ENCODE measurements around the gene SKA2. TPM values are rescaled to one million over a fixed set of nuclear protein-coding genes. Genes with fewer than 3 reads are reported as not detected.

SKA2 gene
- total and polyA plus RNA-seq, 2 of the 8 experiments (the other 6 are each of a cell fraction or from before 2014, with no cell fraction given), result 15.6 to 95.8 TPM

DNA sequence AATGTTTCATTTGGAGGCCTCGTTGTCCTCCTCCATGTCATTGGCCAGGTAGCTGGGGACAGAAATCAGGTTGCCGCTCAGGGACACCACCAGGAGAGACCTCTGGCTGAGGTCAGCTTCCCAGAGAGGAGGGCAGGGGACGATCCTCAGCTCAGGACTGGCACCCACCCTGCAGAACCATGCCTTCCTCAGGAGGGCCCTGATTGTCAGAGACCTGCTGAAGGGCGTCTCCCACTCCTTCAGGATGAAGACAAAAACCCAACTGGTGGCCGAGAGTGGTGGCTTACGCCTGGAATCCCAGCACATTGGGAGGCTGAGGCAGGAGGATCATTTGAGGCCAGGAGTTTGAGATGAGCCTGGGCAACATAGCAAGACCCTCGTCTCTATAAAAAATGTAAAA lies 20.1 kb upstream of the SKA2 start:
- no peak overlapping the region for H2BK12ac ChIP-seq (ENCODE audit: low read depth, low read length)
- no peaks in the 10 kb centered on the region for H3K4me1 ChIP-seq (replicated peaks in 1 of 4; ENCODE audit: control insufficient read depth in 3 of 4, insufficient read depth in 4 of 4, low read length in 3 of 4)
- peaks cover 3 to 36% (median 17%) of the 10 kb centered on the region in 4 experiments for H3K36me3 ChIP-seq (ENCODE audit: control insufficient read depth in 2 of 4, insufficient read depth in 4 of 4, low read length in 3 of 4)
- no peak overlapping the region for H2BK5ac ChIP-seq (ENCODE audit: low read depth, low read length)
- H4K91ac ChIP-seq (replicated peaks; ENCODE audit: insufficient read length, low read length), result no peak overlapping the region
- H3K4me3 ChIP-seq (ENCODE audit: extremely low read depth in 1 of 4, insufficient read depth in 2 of 4, low read depth in 3 of 4, low read length in 4 of 4), result no peak overlapping the region
- DNase-seq (ENCODE audit: low read depth in 1 of 2, low spot score in 2 of 2) (no peak), FAIRE-seq (no peak)
- peaks cover 0 to 8% of the 10 kb centered on the region in 2 experiments; a peak in 1 of 4 replicates for H3K9me3 ChIP-seq (ENCODE audit: insufficient read depth in 2 of 2, low read depth in 1 of 2, low read length in 1 of 2)
- no peak overlapping the region for H2BK20ac ChIP-seq (ENCODE audit: low read length)
- H2BK120ac ChIP-seq (replicated peaks; ENCODE audit: low read depth, low read length), result no peak overlapping the region
- H4K8ac ChIP-seq (ENCODE audit: extremely low read depth, insufficient read depth, low read length), result no peak overlapping the region
- no peak overlapping the region for H3K4me2 ChIP-seq (ENCODE audit: insufficient read depth in 1 of 2, low read depth in 2 of 2, low read length in 2 of 2)
- no peaks in the 10 kb centered on the region; the same call in 1 of the 2 replicates for H3K79me1 ChIP-seq (ENCODE audit: low read depth, low read length)
- no peak overlapping the region for H3K56ac ChIP-seq (replicated peaks; ENCODE audit: insufficient read length, low read depth, low read length)
- H2AK5ac ChIP-seq (ENCODE audit: low read depth, low read length), result no peak overlapping the region
- WGBS, 2 experiments (ENCODE audit: extremely low coverage in 1 of 2, insufficient coverage in 1 of 2, insufficient read length in 1 of 2, insufficient replicate concordance in 2 of 2, low coverage in 1 of 2, low lambda C conversion rate in 2 of 2, missing lambda C conversion rate in 1 of 2), result 94% methylated on average over 7 of the region's 7 CpGs; no CpG with 5 or more reads in 1 of the 2 experiments
- H3K79me2 ChIP-seq (ENCODE audit: control insufficient read depth in 1 of 2, insufficient read depth in 2 of 2, low read length in 2 of 2), result no peaks in the 10 kb centered on the region
- no peak overlapping the region for H3K9ac ChIP-seq (replicated peaks in 1 of 4; ENCODE audit: extremely low read depth in 1 of 4, low read depth in 3 of 4, low read length in 3 of 4)
- H3K27ac ChIP-seq (ENCODE audit: low read depth, low read length), result no peak overlapping the region
- H4K20me1 ChIP-seq (replicated peaks in 1 of 2; ENCODE audit: control insufficient read depth in 1 of 2, insufficient read depth in 2 of 2, low read length in 2 of 2), result no peaks in the 10 kb centered on the region
- no peak overlapping the region for H2AFZ ChIP-seq (ENCODE audit: low read length)
- H2BK15ac ChIP-seq (ENCODE audit: low read length), result no peak overlapping the region
- no peaks in the 10 kb centered on the region for H3K27me3 ChIP-seq (replicated peaks in 1 of 4; ENCODE audit: control insufficient read depth in 3 of 4, extremely low read depth in 1 of 4, insufficient read depth in 3 of 4, low read length in 3 of 4)
- H3K23ac ChIP-seq (ENCODE audit: insufficient read length), result no peak overlapping the region
- TF ChIP-seq SP4 (IDR thresholded peaks at IDR 0.05; ENCODE audit: low read length) (no peak), HDAC6 (IDR thresholded peaks at IDR 0.05; ENCODE audit: low read depth, low read length) (no peak), HDAC2 (IDR thresholded peaks at IDR 0.05; ENCODE audit: borderline replicate concordance in 1 of 2, low read depth in 2 of 2, low read length in 2 of 2) (no peak), JUN (IDR thresholded peaks at IDR 0.05; ENCODE audit: low read depth, low read length) (no peak), CREB1 (IDR thresholded peaks at IDR 0.05) (no peak), JUND (IDR thresholded peaks at IDR 0.05; ENCODE audit: low read length) (no peak), KDM5A (IDR thresholded peaks at IDR 0.05; ENCODE audit: low read length) (no peak), EZH2 (IDR thresholded peaks at IDR 0.05; ENCODE audit: low read depth, low read length, severe bottlenecking) (no peak), SP1 (IDR thresholded peaks at IDR 0.05; ENCODE audit: low read depth, low read length) (no peak)
- H3K14ac ChIP-seq (ENCODE audit: insufficient read length), result no peak overlapping the region
- ChIA-PET CTCF (ENCODE audit: partially characterized antibody) (interaction anchor here (1.5 kb wide), 1 partner anchor 9 kb away, joined by 4 read pairs; no protein-coding TSS in a partner anchor), POLR2A (ENCODE audit: partially characterized antibody) (interaction anchor here (0.6 kb wide), 1 partner anchor 757 kb away, joined by 5 read pairs; no protein-coding TSS in a partner anchor)
- H4K5ac ChIP-seq (ENCODE audit: insufficient read length, low read depth, low read length), result no peak overlapping the region
- H3K4ac ChIP-seq (replicated peaks; ENCODE audit: insufficient read length, low read depth, low read length), result no peak overlapping the region
- H3K23me2 ChIP-seq (ENCODE audit: low read depth, low read length), result no peaks in the 10 kb centered on the region
- H3K18ac ChIP-seq (ENCODE audit: extremely low read depth, low read length), result no peak overlapping the region
